ENCODE results near the gene SLX4IP.

GRCh38 chr20:10522328-10522727, 87.2 kb downstream of the SLX4IP start:
- TF ChIP-seq, protein P1, sequence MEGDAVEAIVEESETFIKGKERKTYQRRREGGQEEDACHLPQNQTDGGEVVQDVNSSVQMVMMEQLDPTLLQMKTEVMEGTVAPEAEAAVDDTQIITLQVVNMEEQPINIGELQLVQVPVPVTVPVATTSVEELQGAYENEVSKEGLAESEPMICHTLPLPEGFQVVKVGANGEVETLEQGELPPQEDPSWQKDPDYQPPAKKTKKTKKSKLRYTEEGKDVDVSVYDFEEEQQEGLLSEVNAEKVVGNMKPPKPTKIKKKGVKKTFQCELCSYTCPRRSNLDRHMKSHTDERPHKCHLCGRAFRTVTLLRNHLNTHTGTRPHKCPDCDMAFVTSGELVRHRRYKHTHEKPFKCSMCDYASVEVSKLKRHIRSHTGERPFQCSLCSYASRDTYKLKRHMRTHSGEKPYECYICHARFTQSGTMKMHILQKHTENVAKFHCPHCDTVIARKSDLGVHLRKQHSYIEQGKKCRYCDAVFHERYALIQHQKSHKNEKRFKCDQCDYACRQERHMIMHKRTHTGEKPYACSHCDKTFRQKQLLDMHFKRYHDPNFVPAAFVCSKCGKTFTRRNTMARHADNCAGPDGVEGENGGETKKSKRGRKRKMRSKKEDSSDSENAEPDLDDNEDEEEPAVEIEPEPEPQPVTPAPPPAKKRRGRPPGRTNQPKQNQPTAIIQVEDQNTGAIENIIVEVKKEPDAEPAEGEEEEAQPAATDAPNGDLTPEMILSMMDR (IDR thresholded peaks at IDR 0.05) = no peak
- no peak for TF ChIP-seq EZH2 (IDR thresholded peaks at IDR 0.05; ENCODE audit: borderline replicate concordance, insufficient read depth, low read depth, low read length, poor library complexity, severe bottlenecking)

Measured in B cell (primary cell).